ENCODE results near the gene CMPK1. TPM values are rescaled to one million over a fixed set of nuclear protein-coding genes. Genes with fewer than 3 reads are reported as not detected.

The CMPK1 gene
- total and polyA plus RNA-seq, 4 donors: 65.5 to 96.2 (median 79.6) TPM

Other genes starting within 250 kb of the CMPK1 start
- under 1 TPM in 1 of 2 donors, not detected in 1; 0.22 TPM for gene CYP4A22, start 196.3 kb upstream of the CMPK1 start, total RNA-seq
- gene CYP4A22, start 196.3 kb upstream of the CMPK1 start, polyA plus RNA-seq (ENCODE audit: insufficient read length in 2 of 2): 1 to 10 TPM in 1 of 2 donors, under 1 TPM in 1; 0.55 to 1.0 TPM
- under 1 TPM in 1 of 2 donors, not detected in 1; 0.30 TPM for gene PDZK1IP1, start 143.8 kb upstream of the CMPK1 start, total RNA-seq
- under 1 TPM in 1 of 2 donors, not detected in 1; 0.35 TPM for gene PDZK1IP1, start 143.8 kb upstream of the CMPK1 start, polyA plus RNA-seq (ENCODE audit: insufficient read length in 2 of 2)
- gene TAL1, start 101.6 kb upstream of the CMPK1 start, total RNA-seq: 1 to 10 TPM; 5.6 to 8.7 TPM
- gene TAL1, start 101.6 kb upstream of the CMPK1 start, polyA plus RNA-seq (ENCODE audit: insufficient read length in 2 of 2): 1 to 10 TPM; 5.8 to 8.7 TPM
- gene STIL, start 19.6 kb upstream of the CMPK1 start, total RNA-seq: 10 to 100 TPM in 1 of 2 donors, 1 to 10 TPM in 1; 6.6 to 10.7 TPM
- 1 to 10 TPM; 4.4 to 4.6 TPM for gene STIL, start 19.6 kb upstream of the CMPK1 start, polyA plus RNA-seq (ENCODE audit: insufficient read length in 2 of 2)
- gene FOXE3, start 82.5 kb downstream of the CMPK1 start, total RNA-seq: under 1 TPM in 1 of 2 donors, not detected in 1; 0.11 TPM
- under 1 TPM in 1 of 2 donors, not detected in 1; 0.08 TPM for gene FOXE3, start 82.5 kb downstream of the CMPK1 start, polyA plus RNA-seq (ENCODE audit: insufficient read length in 2 of 2)
- gene FOXD2, start 104.3 kb downstream of the CMPK1 start, total RNA-seq: 10 to 100 TPM in 1 of 2 donors, 1 to 10 TPM in 1; 2.6 to 14.3 TPM
- 1 to 10 TPM in 1 of 2 donors, under 1 TPM in 1; 0.36 to 4.1 TPM for gene FOXD2, start 104.3 kb downstream of the CMPK1 start, polyA plus RNA-seq (ENCODE audit: insufficient read length in 2 of 2)